HUES6 (cell line): Measurements from ENCODE around the gene MMP2.

Experiments
- H3K27ac ChIP-seq: 2 replicates; pipeline ENCODE4 v1.7.0; 2013; ENCODE audit warnings: low read depth, mild to moderate bottlenecking, low read length, inconsistent platforms
- H3K27me3 ChIP-seq: 2 replicates; pipeline ENCODE4 v1.6.1; 2013; ENCODE audit warnings: low read length; ENCODE audit not compliant: control insufficient read depth, insufficient read depth
- H3K36me3 ChIP-seq: 2 replicates; pipeline ENCODE4 v1.6.1; 2013; ENCODE audit warnings: low read length; ENCODE audit not compliant: control insufficient read depth, insufficient read depth
- H3K4me1 ChIP-seq: 2 replicates; pipeline ENCODE4 v1.6.1; 2013; ENCODE audit warnings: low read length; ENCODE audit not compliant: control insufficient read depth, insufficient read depth
- H3K4me3 ChIP-seq: 2 replicates; pipeline ENCODE4 v1.5.1; 2013; ENCODE audit warnings: low read depth, low read length
- H3K9ac ChIP-seq: one replicate; pipeline ENCODE4 v1.6.1; 2013; ENCODE audit warnings: mild to moderate bottlenecking, low read length
- H3K9me3 ChIP-seq: 2 replicates; pipeline ENCODE4 v1.6.1; 2013; ENCODE audit warnings: low read depth, low read length; ENCODE audit not compliant: control insufficient read depth, insufficient read depth

The MMP2 gene

DNA sequence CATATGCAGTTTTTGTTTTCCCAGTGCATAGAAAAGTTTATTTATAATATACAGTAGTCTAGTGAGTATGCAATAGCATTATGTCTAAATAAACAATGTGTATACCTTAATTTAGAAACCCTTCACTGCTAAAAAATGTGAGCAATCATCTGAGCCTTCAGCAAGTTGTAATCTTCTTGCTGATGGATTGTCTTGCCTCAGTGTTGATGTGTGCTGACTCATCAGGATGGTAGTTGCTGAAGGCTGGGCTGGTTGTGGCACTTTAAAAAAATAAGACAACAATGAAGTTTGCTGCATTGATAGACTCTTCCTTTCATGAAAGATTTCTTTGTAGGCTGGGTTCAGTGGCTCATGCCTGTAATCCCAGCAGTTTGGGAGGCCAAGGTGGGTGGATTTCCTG, 73.6 kb downstream of the MMP2 start:
- H3K4me1 ChIP-seq = no peaks in the 10 kb centered on the region
- no peak overlapping the region for H3K9ac ChIP-seq
- H3K36me3 ChIP-seq = no peaks in the 10 kb centered on the region; the same call in 1 of the 2 replicates
- H3K4me3 ChIP-seq = no peak overlapping the region
- no peaks in the 10 kb centered on the region for H3K9me3 ChIP-seq
- no peak overlapping the region for H3K27ac ChIP-seq
- H3K27me3 ChIP-seq = no peaks in the 10 kb centered on the region

DNA sequence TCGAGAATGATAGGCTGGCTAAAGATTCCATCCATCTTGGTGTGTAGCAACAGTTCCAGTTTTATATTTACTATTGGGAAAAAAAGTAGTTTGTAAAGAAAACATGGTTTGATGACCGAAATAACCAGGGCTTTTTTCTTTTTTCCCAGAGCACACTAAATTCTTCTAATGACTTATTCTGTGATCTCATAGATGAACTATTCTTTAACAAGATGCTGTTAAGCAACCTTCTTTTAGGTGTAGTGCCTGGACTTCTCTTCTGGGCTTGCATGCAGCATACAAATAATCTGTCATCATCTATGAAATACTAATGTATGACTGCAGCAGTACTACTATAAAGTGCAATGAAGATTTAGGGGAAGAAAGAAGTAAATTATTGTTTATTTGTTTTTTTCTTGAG, 76.4 kb downstream of the MMP2 start:
- no peaks in the 10 kb centered on the region for H3K27me3 ChIP-seq
- H3K4me3 ChIP-seq = no peak overlapping the region
- H3K4me1 ChIP-seq = no peaks in the 10 kb centered on the region
- no peak overlapping the region for H3K27ac ChIP-seq
- H3K9ac ChIP-seq = no peak overlapping the region
- no peaks in the 10 kb centered on the region for H3K9me3 ChIP-seq
- no peaks in the 10 kb centered on the region; the same call in 1 of the 2 replicates for H3K36me3 ChIP-seq
